LoVo (cell line): ENCODE measurements around the gene GMPS.
"Not testable (repeated sequence)": the region's sequence is repeated elsewhere in the genome, so short reads cannot be mapped to it uniquely, and the experiment has no call there.

Experiments
- DNase-seq: peaks from one replicate; pipeline ENCODE4 v3.0.0-alpha.2; 2016; ENCODE audit warnings: low spot score

Gene GMPS

GRCh38 chr3:155944081-155944480 lies 73.6 kb downstream of the GMPS start:
- no peak for DNase-seq

GRCh38 chr3:155946178-155946577 lies 75.7 kb downstream of the GMPS start:
- no peak for DNase-seq

- DNase-seq: no peak
These were observed 78.0 kb downstream of the GMPS start for GRCh38 chr3:155948476-155948875.

GRCh38 chr3:155949453-155950217 lies 79.2 kb downstream of the GMPS start:
- DNase-seq: no peak

- no peak for DNase-seq
These were observed 86.3 kb downstream of the GMPS start for GRCh38 chr3:155956508-155957411.

- no peak for DNase-seq
These were observed 87.0 kb downstream of the GMPS start for GRCh38 chr3:155957412-155957880.

- DNase-seq: no peak
These were observed 88.2 kb downstream of the GMPS start for GRCh38 chr3:155958676-155959075.

GRCh38 chr3:155960060-155960459 lies 89.6 kb downstream of the GMPS start:
- DNase-seq: no peak

GRCh38 chr3:155961044-155961443 lies 90.6 kb downstream of the GMPS start:
- not testable (repeated sequence) for DNase-seq

- DNase-seq: no peak
These were observed 93.1 kb downstream of the GMPS start for GRCh38 chr3:155963570-155963969.

- no peak for DNase-seq
These were observed 99.9 kb downstream of the GMPS start for GRCh38 chr3:155970398-155970797.

- DNase-seq: no peak
These were observed 102.6 kb downstream of the GMPS start for GRCh38 chr3:155972885-155973584.

- no peak for DNase-seq
These were observed 107.9 kb downstream of the GMPS start for GRCh38 chr3:155978324-155978723.

- DNase-seq: no peak
These were observed 109.3 kb downstream of the GMPS start for GRCh38 chr3:155979746-155980145.

GRCh38 chr3:155981669-155982068 lies 111.2 kb downstream of the GMPS start:
- no peak for DNase-seq

GRCh38 chr3:155983834-155984474 lies 113.5 kb downstream of the GMPS start:
- DNase-seq: no peak

- DNase-seq: no peak
These were observed 114.5 kb downstream of the GMPS start for GRCh38 chr3:155984791-155985417.

GRCh38 chr3:155989536-155989935 lies 119.1 kb downstream of the GMPS start:
- DNase-seq: no peak

- DNase-seq: no peak
These were observed 120.8 kb downstream of the GMPS start for GRCh38 chr3:155991212-155991611.

- no peak for DNase-seq
These were observed 121.4 kb downstream of the GMPS start for GRCh38 chr3:155991847-155992246.
